Left colon (tissue), 2 donors: Measurements from ENCODE around the gene EFHD2. TPM values are rescaled to one million over a fixed set of nuclear protein-coding genes. Genes with fewer than 3 reads are reported as not detected.
"Not testable (repeated sequence)": the region's sequence is repeated elsewhere in the genome, so short reads cannot be mapped to it uniquely, and the experiment has no call there.

Experiments
- ATAC-seq: fragments of 200-7000 bp; cut with Tn5 transposase; one replicate; pipeline ENCODE4 v1.9.1; 2020; ENCODE audit warnings: mild to moderate bottlenecking, moderate library complexity
- DNase-seq, 2 donors: peaks; one replicate each; pipeline ENCODE4 v3.0.0-alpha.2; 2020
- intact Hi-C, 2 donors: fragments of 100-400 bp; cut with DNase I in 1 of 2; cut with micrococcal nuclease in 1 of 2; formaldehyde crosslinking; loops; one replicate each; pipeline versions ENCODE4 v1.11.2 to v1.14.0; 2022; cut with DNase I, micrococcal nuclease
- total RNA-seq, 2 donors: library from RNA; stranded (reverse); fragmentation: NEBNext Ultra II Directional; extraction: Animal tissue kit (Norgen Biotek cat#: 25700); gene quantifications; one replicate each; pipeline ENCODE4 v1.2.1, GENCODE V29; 2021
- donor health status: DM: no; HTN: no; CAD: no.
- donor health status: DM: yes; HTN: yes; CAD: no.

The EFHD2 gene
- total RNA-seq, 2 donors from 2014 or later = 164 to 178 TPM

- DNase-seq (no peak), ATAC-seq (no peak)
- intact Hi-C loops = loop anchor here in 1 of 2 donors (5.0 kb wide), 1 partner anchor 99 kb away; no protein-coding TSS in a partner anchor
These were observed 16.3 kb downstream of the EFHD2 start for GRCh38 chr1:15425958-15426357.

DNA sequence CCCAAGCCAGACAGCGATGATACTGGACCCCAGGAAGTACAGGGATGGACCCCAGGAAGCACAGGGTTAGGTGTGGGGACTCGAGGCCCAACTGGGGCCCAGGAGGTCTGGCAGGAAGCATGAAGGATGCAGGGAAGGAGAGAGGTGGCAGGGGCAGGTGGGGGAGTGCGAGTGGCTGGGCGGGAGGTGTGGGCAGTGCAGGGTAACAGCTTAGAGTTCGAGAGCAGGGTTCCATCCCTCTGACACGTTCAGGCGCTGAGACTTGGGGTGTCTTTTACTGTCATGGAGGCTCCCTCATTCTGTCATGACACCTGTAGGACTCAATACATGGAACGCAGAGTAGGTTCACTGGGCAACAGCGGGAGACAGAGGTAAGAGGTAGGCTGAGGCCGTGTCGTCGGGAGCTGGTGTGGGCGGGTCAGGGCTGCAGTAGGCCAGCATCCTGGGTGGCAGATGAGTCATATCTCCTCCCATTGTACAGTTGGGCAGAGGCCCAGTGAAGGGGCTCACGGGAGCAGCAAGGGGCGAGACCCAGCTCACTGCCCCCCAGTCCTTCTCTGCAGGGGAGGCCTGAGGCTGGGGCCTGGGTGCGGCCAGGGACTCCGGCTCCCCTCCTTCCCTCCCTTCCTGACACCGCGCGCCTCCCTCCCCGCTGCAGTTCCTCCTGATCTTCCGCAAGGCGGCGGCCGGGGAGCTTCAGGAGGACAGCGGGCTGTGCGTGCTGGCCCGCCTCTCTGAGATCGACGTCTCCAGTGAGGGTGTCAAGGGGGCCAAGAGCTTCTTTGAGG is 17.0 kb downstream of the EFHD2 start:
- intact Hi-C loops = loop anchor here in 1 of 2 donors (5.0 kb wide), 1 partner anchor 99 kb away; no protein-coding TSS in a partner anchor
- DNase-seq (peak; percentile 82 to 86), ATAC-seq (peak; percentile 48)

DNA sequence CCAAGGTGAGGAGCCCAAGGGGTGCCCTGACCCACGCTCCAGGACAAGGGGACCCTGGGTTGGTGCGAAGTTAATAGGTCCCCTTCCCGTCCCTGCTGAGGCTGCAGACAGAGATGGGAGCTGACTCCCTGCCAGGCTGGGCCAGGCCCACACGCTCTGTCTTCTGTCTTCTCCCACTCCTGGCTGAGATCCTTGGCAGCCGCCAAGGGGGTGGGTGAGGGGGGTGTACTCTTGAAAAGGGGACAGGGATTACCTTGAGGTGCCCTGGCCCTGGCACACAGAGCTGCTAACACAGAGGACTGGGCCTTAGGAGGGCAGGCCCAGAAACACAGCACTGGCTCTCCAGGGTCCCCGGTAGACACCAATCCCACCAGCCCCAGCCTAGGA is 17.6 kb downstream of the EFHD2 start:
- no peak for DNase-seq

GRCh38 chr1:15428252-15428651 is 18.6 kb downstream of the EFHD2 start:
- DNase-seq, ATAC-seq: not testable (repeated sequence)
- intact Hi-C loops = loop anchor here in 1 of 2 donors (5.0 kb wide), 1 partner anchor 101 kb away; no protein-coding TSS in a partner anchor

More for the DNA sequence above, 17.6 kb downstream of the EFHD2 start:
- no peak for ATAC-seq
- intact Hi-C loops = loop anchor here in 1 of 2 donors (5.0 kb wide), 1 partner anchor 100 kb away; no protein-coding TSS in a partner anchor

- ATAC-seq (no peak), DNase-seq (no peak)
- intact Hi-C loops = loop anchor here in 1 of 2 donors (5.0 kb wide), 1 partner anchor 102 kb away; no protein-coding TSS in a partner anchor
These were observed 19.2 kb downstream of the EFHD2 start for GRCh38 chr1:15428815-15429435.

DNA sequence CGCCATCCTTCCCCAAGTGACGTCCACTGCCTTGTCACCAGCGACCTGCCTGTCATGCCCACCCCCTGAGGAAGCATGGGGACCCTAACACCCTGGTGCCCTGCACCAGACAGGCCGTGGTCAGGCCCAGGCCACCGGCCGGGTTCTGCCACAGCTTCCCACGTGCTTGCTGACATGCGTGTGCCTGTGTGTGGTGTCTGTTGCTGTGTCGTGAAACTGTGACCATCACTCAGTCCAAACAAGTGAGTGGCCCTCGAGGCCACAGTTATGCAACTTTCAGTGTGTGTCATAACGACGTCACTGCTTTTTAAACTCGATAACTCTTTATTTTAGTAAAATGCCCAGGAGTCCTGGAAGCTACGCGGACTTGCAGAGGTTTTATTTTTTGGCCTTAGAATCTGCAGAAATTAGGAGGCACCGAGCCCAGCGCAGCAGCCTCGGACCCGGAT is 20.0 kb downstream of the EFHD2 start:
- intact Hi-C loops = loop anchor here (2.0 to 5.0 kb wide), 2 partner anchors 102 to 107 kb away; no protein-coding TSS in a partner anchor
- ATAC-seq (no peak), DNase-seq (no peak)

DNA sequence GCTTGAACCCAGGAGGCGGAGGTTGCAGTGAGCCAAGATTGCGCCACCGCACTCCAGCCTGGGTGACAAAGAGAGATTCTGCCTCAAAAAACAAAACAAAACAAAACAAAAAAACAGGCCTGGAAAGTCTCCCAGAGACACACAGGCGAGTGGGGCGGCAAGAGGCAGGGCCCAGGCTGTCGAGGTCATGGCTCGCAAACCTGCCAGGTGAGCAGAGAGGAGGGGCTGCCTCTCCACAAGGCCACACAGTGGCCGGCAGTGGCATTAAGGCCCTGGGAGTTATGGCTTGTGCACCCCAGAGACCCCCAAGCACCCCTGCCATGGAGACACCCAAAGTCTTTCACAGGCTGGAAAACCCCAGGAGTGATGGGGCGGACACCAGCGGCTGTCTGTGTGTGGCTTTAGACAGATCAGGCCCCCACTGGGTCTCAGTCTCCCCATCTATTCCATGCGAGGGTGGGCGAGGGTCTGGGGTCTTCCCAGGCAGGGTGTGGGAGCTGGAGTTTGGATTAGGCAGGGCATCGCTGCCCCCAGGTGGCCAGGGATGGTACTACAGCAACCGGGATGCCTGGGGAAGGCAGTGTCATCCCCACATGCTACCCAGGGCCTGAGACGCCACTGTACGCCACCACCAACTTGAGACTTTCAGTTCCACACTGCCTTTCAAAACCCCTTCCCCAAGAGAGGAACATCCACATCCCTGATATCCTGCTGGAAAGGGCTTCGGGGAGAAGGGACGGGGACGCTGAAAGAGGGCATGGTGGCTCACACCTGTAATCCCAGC is 21.3 kb downstream of the EFHD2 start:
- intact Hi-C loops = loop anchor here in 1 of 2 donors (2.0 kb wide), 1 partner anchor 108 kb away; no protein-coding TSS in a partner anchor
- ATAC-seq (peak; percentile 44), DNase-seq (peak in 1 of 2 donors; percentile 84)

DNA sequence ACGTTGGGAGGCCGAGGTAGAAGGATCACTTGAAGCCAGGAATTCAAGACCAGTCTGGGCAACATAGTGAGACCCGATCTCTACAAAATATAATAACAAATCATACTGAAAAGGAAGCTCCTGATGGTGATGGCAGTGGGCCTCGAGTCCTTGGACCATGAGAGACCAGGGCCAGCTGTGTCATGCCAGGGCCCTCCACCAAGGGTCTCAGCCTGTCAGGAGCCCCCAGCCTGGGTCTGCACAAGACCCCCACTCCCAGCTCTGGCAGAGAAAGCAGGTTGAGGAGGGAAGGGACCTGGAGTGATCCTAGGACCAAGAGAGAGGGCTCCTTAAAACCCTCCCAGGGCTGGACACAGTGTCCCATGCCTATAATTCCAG is 21.9 kb downstream of the EFHD2 start:
- ATAC-seq (no peak), DNase-seq (no peak)
- intact Hi-C loops = loop anchor here in 1 of 2 donors (2.0 kb wide), 1 partner anchor 109 kb away; no protein-coding TSS in a partner anchor

- intact Hi-C loops = no loop called here
- peak; percentile 26 for ATAC-seq
- peak; percentile 54 to 59 for DNase-seq
These were observed 22.6 kb downstream of the EFHD2 start for GRCh38 chr1:15432324-15432723.

- intact Hi-C loops = no loop called here
- no peak for DNase-seq
- ATAC-seq = no peak
These were observed 23.8 kb downstream of the EFHD2 start for GRCh38 chr1:15433471-15433870.

- DNase-seq = not testable (repeated sequence)
These were observed 25.1 kb downstream of the EFHD2 start for GRCh38 chr1:15434739-15435138.

DNA sequence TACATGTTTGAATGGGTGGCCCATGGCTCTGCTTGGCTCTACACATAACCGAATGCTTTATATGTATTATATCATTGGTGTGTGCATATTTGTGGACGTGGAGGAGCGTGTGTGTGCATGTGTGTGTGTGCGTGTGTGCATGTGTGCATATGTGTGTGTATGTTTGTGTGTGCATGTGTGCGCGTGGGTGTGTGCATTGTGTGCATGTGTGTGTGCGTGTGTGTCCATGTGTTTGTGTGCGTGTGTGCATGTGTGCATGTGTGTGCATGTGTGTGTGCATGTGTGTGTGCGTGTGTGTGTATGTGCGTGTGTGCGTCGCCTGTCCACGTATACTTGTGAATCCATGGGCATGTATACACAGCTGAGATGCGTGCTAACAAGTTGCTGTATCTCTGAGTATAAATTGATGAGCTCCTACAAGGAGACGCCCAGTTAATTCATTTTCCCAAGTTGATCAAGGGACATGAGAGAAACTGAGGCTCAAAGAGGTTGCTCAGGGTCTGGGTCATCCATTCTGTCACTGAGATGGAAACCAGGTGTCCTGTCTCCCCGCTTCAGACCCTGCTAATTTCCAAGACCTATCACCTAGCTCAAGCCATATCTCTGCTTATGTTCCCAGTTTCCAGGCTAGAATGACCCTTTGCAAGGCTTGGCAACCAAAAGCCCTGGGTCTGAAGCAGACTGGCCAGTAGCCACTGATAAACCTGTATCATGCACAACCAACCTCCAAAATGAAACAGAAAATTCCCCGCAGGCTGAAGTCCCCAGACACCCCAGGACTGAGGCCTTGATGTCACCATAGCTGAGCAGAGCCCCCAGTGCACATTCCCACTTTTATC is 25.8 kb downstream of the EFHD2 start:
- intact Hi-C loops = no loop called here
- ATAC-seq (no peak), DNase-seq (no peak)

More at GRCh38 chr1:15434739-15435138, 25.1 kb downstream of the EFHD2 start:
- intact Hi-C loops, ATAC-seq: not testable (repeated sequence)

GRCh38 chr1:15436881-15437442 is 27.3 kb downstream of the EFHD2 start:
- DNase-seq (no peak), ATAC-seq (no peak)
- intact Hi-C loops = no loop called here

DNA sequence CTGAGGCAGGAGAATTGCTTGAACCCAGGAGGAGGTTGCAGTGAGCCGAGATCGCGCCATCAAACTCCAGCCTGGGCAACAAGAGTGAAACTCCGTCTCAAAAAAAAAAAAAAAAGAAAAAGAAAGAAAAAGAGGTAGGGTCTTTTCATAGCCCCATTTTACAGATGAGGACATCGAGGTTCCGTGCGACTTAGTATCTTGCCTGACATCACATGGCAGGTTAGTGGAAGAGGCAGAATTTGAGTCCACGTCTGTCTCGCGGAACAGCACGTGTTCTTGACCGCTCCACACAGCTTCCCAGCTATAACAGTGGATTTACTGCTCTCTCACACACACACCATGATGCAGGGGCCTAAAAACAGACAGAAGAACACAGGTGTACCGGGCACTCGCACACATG is 29.6 kb downstream of the EFHD2 start:
- intact Hi-C loops = no loop called here
- DNase-seq = no peak
- no peak for ATAC-seq

GRCh38 chr1:15440357-15440756 is 30.7 kb downstream of the EFHD2 start:
- no peak for DNase-seq
- no peak for ATAC-seq
- intact Hi-C loops = no loop called here

GRCh38 chr1:15441247-15441646 is 31.6 kb downstream of the EFHD2 start:
- intact Hi-C loops = no loop called here
- DNase-seq = no peak
- ATAC-seq = no peak

DNA sequence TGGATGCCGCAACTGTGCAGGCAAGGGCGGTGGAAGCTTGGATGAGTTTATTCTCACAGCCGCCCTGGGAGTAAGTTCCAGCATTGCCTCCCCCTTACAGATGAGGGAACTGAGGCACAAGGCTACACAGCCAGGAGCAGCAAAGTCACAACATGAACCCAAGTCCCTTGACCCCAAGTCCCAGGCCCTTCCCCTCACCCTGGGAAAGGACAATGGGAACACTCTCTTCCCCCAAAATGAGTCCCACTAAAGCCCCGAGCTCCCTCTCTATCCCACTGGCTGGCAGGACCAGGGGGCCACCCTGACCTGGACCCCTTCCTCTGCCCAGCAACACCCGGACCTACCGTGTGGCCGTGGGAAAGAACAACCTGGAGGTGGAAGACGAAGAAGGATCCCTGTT is 32.4 kb downstream of the EFHD2 start:
- ATAC-seq (no peak), DNase-seq (no peak)
- intact Hi-C loops = no loop called here

DNA sequence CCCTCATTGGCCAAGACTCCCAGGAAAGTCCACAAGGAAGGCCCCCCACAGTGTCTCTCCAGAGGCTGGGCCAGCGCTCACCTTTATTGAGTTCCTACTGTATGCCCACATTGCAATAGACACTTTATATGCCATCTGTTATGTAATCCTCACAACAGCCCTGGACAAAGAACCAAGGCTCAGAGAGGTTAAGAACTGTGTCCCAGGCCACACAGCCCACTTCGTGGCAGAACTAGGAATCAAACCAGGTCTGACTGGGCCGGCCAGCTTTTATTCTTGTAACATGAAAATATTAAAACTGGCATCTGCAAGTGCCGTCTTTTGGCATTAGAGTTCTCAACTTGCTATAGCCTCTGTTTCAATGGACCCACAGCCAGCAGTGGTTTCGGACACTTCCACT is 33.1 kb downstream of the EFHD2 start:
- ATAC-seq (no peak), DNase-seq (no peak)
- intact Hi-C loops = no loop called here
